Medulla oblongata (tissue), 1 donor: Measurements from ENCODE around the gene KLHL21.
"Not testable (repeated sequence)": the region's sequence is repeated elsewhere in the genome, so short reads cannot be mapped to it uniquely, and the experiment has no call there.

Experiments used
- DNase-seq: peaks from one replicate; pipeline ENCODE4 v3.0.0-alpha.2; 2015; ENCODE audit errors: extremely low spot score

The KLHL21 gene

GRCh38 chr1:6585081-6585722 lies 17.5 kb downstream of the KLHL21 start:
- no peak for DNase-seq

DNA sequence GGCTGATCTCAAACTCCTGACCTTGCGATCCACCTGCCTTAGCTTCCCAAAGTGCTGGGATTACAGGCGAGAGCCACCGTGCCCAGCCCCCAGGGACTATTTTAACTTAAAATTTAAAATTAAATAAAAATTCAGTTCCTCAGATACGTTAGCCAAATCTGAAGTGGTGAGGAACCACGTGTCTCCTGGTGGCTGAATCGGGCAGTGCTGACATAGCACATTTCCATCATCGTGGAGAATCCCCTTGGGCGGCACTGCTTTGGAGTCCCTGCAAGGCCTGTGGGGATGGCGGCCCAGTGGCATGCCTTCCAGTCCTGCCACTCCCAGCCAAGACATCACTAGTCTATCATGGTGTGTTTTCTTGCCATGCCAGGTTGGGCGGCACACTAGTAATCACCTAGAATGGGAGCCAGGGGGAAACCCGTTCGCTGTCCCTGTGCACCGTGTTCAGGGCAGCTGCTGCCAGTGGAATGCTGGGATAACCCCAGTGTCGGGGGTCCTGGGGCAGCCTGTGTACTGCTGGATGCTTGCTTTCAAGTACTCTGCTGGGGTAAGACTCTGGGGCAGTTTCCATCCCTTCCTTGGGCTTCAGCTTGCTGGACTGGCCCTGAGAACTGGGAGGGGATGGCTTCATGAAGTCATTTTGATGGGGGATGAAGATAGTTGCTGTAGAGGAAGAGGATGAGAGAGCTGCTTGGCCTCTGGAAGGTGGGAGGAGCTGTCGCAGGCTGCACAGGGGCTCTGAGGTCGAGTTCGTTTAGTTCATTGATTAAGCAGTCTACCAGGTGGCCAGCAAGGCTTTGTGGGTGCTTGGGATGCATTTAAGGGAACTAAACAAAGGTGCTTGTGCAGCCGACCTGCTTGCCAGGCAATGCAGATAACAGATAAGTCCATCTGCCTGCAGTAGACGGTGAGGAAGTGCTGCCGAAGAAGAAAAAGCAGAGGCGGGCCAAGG lies 18.3 kb downstream of the KLHL21 start:
- no peak for DNase-seq

GRCh38 chr1:6582370-6582769 lies 20.3 kb downstream of the KLHL21 start:
- no peak for DNase-seq

DNA sequence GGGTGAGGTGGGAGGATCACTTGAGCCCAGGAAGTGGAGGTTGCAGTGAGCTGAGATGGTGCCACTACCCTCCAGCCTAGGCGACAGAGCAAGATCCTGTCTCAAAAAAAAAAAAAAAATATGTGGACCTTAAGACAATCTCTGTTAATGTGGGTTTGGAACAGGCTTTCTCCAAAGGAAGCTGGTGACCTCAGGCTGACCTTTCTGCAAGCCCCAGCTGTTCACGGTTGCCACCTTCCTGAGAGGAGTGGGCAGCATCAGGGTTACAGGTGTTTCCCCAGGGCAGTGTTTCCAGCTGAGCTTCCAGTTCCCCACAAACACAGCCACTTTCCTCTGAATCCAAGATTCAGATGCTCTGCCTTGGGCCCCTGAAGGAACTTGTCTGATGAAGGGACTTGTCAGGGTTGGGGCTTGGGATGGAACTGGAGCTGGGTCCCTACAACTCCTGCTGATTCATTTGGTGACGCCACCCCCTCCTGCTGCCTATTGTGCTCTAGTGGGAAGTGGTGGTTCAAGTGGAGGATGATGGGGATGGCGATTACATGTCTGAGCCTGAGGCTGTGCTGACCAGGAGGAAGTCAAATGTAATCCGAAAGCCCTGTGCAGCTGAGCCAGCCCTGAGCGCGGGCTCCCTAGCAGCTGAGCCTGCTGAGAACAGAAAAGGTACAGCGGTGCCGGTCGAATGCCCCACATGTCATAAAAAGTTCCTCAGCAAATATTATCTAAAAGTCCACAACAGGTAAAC lies 20.9 kb downstream of the KLHL21 start:
- DNase-seq: no peak

DNA sequence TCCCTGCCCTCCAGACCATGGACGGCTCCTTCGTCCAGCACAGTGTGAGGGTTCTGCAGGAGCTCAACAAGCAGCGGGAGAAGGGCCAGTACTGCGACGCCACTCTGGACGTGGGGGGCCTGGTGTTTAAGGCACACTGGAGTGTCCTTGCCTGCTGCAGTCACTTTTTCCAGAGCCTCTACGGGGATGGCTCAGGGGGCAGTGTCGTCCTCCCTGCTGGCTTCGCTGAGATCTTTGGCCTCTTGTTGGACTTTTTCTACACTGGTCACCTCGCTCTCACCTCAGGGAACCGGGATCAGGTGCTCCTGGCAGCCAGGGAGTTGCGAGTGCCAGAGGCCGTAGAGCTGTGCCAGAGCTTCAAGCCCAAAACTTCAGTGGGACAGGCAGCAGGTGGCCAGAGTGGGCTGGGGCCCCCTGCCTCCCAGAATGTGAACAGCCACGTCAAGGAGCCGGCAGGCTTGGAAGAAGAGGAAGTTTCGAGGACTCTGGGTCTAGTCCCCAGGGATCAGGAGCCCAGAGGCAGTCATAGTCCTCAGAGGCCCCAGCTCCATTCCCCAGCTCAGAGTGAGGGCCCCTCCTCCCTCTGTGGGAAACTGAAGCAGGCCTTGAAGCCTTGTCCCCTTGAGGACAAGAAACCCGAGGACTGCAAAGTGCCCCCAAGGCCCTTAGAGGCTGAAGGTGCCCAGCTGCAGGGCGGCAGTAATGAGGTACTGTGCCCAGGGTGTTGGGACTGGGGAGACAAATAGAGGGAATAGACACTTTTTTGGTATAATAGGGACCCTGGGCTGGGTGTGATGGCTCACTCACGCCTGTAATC lies 21.9 kb downstream of the KLHL21 start:
- no peak for DNase-seq

GRCh38 chr1:6580119-6580592 lies 22.5 kb downstream of the KLHL21 start:
- DNase-seq: no peak

GRCh38 chr1:6579374-6580118 lies 23.1 kb downstream of the KLHL21 start, which contains the start of gene ZBTB48:
Gene ZBTB48, plus strand, starts transcription at chr1:6579994. Its CDS starts 616 bp downstream, at chr1:6580610.
- peak; percentile 99 for DNase-seq

DNA sequence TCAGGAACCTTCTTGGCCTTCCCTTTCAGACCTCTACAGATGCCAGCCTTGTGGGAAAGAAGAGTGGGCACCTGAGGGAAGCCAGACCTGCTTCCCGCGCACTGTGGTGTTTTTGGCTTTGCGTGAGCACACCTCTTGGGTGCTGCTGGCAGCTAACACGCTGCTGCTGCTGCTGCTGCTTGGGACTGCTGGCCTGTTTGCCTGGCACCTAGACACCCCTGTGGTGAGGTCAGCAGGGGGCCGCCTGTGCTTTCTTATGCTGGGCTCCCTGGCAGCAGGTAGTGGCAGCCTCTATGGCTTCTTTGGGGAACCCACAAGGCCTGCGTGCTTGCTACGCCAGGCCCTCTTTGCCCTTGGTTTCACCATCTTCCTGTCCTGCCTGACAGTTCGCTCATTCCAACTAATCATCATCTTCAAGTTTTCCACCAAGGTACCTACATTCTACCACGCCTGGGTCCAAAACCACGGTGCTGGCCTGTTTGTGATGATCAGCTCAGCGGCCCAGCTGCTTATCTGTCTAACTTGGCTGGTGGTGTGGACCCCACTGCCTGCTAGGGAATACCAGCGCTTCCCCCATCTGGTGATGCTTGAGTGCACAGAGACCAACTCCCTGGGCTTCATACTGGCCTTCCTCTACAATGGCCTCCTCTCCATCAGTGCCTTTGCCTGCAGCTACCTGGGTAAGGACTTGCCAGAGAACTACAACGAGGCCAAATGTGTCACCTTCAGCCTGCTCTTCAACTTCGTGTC lies 23.9 kb downstream of the KLHL21 start:
- no peak for DNase-seq

GRCh38 chr1:6577831-6578525 lies 24.7 kb downstream of the KLHL21 start:
- peak; percentile 63 for DNase-seq

DNA sequence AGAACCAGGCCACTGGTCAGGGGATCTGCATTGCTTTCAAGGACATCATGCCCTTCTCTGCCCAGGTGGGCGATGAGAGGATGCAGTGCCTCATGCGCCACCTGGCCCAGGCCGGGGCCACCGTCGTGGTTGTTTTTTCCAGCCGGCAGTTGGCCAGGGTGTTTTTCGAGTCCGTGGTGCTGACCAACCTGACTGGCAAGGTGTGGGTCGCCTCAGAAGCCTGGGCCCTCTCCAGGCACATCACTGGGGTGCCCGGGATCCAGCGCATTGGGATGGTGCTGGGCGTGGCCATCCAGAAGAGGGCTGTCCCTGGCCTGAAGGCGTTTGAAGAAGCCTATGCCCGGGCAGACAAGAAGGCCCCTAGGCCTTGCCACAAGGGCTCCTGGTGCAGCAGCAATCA lies 27.9 kb downstream of the KLHL21 start:
- no peak for DNase-seq

GRCh38 chr1:6574025-6574620 lies 28.5 kb downstream of the KLHL21 start:
- DNase-seq: no peak

- no peak for DNase-seq
These were observed 29.9 kb downstream of the KLHL21 start for GRCh38 chr1:6572653-6573383.

DNA sequence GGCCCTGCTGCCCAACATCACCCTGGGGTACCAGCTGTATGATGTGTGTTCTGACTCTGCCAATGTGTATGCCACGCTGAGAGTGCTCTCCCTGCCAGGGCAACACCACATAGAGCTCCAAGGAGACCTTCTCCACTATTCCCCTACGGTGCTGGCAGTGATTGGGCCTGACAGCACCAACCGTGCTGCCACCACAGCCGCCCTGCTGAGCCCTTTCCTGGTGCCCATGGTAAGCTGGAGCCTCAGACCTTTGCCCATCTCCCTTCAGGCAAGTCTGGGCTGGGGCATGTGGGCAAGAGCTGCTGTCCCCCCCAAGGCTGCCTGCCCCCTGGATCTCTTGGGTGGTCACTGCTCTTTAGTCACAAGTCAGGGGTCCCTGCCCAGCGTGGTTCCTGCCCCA lies 31.7 kb downstream of the KLHL21 start:
- no peak for DNase-seq

DNA sequence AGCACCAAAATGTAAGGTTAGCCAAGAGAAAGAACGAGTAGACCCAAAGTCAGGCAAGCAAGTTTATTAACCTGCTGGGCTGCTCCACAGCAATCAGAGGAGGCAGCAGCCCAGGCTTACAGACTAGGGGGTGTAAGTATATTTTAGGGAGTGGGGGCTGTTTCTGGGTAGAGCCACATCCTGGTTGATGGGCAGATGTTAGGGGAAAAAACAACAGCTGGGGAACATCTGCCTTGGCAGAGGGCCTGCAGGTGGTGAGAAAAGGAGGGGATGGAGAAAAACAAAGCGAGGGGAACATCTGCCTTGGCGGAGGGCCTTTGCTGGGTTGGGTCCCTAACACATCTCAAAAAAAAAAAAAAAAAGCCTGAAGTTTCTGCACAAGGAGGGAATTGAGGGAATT lies 32.6 kb downstream of the KLHL21 start:
- DNase-seq: no peak

DNA sequence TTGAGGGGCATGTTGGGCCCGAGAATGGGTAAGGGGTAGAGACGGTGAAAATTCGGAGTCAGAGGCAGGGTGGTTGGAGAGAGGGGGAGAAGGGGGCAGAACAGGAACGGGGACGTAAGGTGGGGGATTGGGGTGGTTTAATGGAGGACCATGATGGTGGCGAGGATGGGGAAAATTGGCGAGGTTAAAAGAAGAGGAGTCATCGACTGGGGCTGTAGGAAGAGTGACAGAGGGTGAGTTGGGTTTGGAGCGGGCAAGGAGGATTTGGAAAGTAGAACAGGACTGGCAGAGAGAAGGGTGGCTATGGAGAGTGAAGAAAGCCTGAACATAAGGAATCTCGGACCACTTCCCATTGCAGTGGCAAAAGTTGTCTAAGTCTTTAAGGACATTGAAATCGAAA lies 33.6 kb downstream of the KLHL21 start:
- no peak for DNase-seq

DNA sequence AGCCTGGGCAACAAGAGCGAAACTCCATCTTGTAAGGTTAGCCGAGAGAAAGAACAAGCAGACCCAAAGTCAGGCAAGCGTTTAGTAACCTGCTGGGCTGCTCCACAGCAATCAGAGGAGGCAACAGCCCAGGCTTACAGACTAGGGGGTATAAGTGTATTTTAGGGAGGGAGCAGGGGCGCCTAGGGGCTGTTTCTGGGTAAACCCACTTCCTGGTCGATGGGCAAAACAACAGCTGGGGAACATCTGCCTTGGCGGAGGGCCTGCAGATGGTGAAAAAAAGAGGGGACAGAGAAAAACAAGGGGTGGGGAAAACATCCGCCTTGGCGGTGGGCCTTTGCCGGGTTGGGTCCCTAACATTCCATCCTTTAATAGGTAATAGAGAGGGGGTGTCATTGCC lies 42.4 kb downstream of the KLHL21 start:
- DNase-seq: no peak

- DNase-seq: not testable (repeated sequence)
These were observed 43.5 kb downstream of the KLHL21 start for GRCh38 chr1:6559161-6559560.

DNA sequence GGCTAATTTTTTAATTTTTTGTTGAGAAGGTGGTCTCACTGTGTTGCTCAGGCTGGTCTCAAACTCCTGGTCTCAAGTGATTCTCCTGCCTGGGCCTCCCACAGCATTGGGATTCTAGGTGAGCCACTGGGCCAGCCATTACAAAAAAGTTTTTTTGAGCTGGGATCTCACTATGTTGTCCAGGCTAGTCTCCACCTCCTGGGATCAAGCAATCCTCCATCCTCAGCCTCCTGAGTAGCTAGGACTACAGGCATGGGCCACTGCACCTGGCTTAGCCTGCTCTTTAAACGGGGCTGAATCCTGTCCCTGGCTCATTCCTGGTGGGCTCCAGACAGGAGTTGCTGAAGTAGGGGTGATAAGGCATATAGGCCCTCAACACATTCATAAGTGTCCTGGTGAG lies 45.1 kb downstream of the KLHL21 start:
- DNase-seq: no peak
